GM19452 (cell line): ENCODE data around the gene AGA.
A peak's percentile ranks its signal among the peaks of the same experiment; 100 is the strongest.

ENCODE experiments used
- ATAC-seq: cut with Tn5 transposase; IDR thresholded peaks from one replicate; pipeline ENCODE4 v1.9.1; 2021; ENCODE audit not compliant: unreplicated experiment

Gene AGA

DNA sequence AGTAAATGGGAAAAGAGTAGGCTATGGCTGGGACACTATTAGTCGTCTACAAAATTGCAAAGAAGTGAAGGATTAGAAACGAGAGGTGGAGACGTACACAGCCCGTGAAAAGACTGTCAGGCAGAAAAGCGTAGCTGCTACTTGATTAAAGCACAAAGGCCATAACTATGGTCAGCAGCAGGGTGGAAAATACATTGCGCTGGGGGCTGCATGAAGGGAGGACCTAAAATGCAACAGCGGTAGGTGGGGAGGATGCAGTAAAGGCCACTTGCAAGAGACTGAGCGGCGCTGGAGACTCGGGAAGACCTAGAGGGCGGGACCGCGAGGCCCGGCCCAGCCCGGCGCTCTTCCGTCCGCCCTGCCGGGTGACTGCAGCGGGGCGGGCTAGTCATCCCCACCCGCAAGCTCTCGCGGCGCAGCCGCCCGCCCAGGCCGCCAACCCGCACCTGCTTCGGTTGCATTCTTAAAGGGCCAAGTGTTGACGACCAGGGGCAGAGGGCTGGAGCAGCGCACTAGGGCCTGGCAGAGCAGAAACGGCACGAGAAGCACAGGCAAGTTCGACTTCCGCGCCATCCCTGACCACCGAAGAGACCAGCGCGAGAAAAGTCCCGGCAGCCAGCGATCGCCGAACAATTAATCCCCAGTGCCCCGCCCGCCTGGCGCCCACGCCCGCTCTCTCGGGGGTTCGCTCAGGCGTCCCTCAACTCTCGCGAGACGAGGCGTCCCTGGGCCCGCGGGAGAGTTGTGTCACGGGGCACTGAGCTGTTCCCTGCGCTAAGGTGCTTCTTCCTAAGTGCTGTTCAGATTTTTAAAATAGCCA lies at the start of gene AGA:
Gene AGA, minus strand, starts transcription at position 635 of the 820 bp plus-strand sequence. Its CDS starts 62 bp downstream, at position 573.
- peak; percentile 92 for ATAC-seq

DNA sequence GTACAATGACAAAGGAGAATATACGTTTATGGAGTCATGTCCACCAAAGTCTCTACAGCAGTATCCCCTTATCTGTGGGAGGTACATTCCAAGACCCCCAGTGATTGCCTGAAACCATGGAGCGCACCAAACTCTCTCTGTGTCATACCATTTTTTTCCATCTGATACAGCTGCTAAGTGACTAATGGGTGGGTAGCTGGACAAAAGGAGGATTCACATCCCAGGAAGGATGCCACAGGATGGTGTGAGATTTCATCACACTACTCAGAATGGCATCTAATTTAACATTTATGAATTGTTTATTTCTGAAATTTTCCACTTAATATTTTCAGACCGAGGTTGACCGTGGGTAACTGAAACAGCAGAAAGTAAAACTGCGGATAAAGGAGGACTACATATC lies 49.8 kb upstream of the AGA start:
- no peak for ATAC-seq

DNA sequence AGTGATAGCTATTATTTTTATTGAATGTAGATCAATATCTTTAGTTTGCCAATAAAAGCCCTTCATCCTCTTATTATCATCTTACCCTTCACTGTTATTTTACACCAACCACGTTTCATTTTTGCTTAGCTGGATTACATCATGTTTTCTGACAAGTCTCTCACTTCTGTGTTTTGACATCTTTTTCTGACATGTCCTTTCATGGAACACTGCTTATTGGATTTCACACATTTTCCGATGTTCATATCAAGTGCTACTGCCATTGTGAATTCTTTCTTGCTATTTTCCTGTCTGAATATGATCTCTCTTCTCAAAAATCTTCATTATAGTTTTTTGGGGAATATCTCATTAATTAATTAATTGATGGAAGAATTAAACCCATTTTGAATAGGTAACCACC lies 48.5 kb upstream of the AGA start:
- no peak for ATAC-seq

DNA sequence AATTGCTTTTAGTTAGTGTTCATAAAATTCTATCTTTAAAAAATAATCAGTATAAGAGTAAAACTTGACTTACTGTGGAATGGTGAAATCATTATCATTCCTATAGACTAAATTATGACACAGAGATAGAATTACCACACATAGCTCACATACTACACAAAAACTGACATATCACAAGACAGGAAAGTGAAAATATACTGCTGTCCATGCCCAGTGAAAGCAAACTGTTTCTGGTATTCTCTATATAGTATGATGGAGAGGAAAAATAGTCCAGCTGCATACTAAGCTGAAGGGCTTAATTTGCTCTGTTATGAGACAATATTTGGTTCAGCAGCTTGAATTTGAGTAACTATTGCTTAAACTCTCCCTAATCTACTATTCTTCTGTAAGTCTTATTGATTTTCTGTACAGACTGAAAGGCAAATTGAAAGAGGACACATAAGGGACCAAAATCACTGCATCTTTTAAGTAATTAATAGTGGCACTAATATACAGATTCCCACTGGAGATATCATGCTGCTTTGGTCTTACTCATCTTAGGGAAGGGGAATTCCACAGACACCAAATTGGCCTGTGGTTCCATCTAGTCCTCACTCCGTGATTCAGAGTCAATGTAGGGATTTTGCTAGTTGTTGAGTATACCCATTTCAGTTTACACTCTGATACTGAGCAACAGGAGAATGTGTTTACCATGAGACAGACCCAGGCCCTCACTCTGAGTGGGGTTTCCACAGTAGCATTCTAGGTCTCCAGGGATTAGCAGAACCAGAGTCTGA lies 47.4 kb upstream of the AGA start:
- ATAC-seq: no peak

DNA sequence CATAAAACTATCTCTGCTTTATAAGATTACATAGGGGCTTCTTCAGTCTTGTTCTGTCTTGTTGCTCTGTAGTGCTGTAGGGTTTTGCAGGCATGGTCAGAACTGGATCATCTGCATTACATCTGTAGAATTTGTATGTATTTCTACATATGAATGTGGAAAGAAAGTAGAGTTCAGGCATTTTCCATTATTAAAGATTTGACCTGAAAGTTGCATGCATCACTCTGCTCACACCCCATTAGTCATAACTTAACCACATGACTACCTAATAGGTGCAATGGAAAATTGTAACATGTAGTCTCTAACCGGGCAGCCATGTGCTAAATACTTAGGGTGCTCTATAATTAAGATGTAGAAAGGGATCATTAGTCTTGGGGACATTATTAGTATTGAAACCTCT lies 45.7 kb upstream of the AGA start:
- no peak for ATAC-seq

DNA sequence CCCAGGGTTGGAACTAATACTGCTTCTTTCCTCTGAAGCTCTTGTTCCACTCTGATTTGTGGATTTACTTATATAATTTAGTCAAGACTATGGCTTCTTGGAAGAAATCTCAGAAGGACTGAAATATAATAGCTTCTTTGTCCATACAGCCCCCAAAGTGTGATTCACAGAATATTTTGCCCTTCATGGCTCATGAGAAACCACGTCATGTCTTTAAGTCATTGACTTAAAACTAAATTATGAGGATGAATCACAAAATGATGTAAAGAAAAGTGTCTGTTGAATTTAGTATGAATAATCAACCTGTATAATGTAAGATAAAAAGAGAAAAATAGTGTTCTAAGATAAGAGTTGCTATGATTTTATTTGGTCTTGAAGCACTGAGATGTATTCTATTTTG lies 43.3 kb upstream of the AGA start:
- ATAC-seq: no peak

DNA sequence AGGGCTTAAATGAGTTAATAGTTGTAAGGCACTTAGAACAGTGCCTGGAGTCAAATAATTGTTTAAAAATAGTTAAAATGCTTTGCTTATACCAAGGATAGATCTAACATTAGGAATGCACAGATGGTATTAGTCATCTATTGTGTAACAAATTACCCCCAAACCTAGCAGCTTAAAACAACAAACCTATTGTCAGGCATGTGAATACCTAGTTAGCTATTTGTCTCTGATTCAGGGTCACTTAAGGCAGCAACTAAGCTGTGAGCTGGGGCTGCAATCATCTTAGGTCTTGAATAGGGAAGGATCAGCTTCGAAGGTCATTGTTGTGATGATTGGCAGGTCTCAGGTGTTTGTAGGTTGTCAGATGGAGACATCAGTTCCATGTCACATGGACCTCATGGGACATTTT lies 42.4 kb upstream of the AGA start:
- ATAC-seq: no peak

DNA sequence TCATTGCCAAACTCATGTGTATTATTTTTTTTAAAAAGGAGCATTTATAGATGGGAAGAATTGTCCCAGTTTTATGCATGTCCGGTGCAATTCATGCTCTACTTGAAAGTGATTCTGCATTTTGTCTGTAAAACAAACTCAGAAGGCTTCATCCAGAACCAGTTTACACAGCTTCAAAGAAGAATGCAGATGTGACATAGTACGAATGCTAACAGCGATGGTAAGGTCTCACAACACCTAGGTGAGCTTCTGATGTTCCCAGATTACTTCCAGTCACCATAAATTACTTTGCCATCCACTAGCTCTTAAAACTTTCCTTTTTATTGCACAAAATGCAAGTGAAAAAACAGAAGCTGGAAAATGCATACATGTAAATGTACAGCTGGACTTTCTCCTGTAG lies 41.5 kb upstream of the AGA start:
- no peak for ATAC-seq

DNA sequence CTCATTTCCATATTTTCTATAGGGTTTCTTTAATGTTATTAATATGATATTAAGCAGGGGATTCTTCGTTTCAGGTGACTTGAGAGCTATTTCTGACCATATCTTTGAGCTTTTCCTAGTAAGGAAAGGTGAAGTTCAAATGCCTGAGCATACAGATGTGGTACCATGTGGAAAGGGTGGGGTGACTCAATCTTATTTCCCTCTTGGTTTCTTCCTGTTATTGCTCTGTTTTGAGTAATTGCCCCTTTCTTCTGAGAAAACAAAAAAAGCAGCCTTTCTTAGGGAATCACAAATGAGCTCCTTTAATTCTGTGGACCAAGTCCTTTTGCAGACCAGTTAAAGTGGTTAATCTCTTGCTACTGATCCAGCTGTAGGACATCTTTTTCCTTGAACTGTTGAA lies 41.0 kb upstream of the AGA start:
- no peak for ATAC-seq

DNA sequence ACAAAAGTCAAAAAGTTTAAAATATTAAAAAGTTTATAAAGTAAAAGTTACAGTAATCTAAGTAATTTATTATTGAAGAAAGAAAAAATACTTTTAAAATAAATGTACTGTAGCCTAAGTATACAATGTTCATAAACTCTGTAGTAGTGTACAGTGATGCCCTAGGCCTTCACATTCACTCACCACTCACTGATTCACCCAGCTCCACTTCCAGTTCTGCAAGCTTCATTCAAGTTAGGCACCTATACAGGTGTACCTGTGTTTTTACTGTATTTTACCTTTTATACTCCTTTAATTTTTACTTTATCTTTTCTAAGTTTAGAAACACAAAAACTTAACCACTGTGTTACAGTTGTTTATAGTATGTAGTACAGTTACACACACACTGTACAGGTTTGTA lies 40.1 kb upstream of the AGA start:
- no peak for ATAC-seq

DNA sequence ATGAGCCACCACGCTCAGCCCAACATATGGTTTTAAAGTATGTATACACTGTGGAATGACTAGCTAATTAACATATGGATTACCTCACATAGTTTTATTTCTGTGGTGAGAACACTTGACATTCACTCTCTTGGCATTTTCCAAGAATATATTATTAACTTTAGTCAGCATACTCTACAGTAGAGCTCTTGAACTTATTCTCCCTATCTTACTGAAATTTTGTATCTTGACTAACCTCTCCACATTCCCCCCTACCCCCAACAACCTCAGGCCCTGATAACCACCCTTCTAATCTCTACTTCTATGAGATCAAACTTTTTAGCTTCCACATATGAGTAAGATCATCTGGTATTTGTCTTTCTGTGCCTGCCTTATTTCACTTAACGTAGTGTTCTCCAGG lies 38.6 kb upstream of the AGA start:
- no peak for ATAC-seq

DNA sequence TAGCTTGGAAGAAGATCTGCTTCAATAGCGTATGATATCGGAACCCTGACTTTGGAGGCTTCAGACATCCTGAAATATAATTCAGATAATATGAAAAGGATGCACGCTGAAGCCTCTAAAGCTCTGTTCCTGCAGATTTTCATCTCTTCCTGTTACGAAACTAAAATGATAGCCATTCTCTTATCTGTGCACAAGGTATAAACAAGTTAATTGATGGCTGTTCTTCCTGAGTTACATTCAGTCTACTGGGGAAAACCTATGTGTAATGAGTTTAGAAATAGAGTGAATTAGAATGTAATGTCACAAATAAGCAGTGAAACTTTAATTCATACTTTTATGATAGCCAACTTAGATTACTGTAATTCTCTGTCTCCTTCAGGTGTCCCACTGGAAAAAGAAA lies 36.8 kb upstream of the AGA start:
- ATAC-seq: no peak

DNA sequence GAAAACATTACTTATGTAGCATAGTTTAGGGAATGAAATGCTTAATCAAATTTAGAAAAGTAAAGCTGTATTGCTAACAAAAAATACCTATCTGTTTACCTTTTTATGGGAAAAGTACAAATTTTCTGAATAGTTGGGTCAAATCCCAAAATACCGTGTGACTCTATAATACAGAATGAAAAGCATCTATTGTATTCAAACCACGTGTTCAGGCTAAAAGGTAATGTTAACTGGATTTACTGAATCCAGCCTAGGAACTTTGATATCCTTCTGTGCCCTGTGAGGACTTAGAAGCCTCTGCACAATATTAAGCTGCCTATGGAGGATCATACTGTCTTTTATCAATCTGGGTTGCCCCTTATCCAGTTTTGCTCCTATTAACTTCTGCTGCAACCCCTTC lies 36.3 kb upstream of the AGA start:
- ATAC-seq: no peak

DNA sequence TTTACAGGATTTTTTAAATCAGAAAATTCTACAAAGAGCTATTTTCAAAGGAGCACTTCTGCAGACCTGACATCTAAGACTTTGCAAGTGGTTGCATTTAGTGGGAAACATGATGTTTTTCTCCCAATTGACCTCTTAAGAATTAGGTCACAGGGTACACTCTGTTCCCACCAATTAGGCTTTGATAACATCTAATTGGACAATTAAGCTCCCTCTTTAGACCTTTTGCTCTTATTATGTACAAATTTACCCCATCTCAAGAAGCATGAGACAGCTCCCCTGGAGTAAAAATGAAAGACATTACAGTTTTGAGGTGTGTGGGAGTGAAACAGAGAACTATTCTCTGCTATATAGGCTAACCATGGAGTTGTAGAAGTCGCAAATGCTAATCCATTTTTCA lies 31.8 kb upstream of the AGA start:
- ATAC-seq: no peak

DNA sequence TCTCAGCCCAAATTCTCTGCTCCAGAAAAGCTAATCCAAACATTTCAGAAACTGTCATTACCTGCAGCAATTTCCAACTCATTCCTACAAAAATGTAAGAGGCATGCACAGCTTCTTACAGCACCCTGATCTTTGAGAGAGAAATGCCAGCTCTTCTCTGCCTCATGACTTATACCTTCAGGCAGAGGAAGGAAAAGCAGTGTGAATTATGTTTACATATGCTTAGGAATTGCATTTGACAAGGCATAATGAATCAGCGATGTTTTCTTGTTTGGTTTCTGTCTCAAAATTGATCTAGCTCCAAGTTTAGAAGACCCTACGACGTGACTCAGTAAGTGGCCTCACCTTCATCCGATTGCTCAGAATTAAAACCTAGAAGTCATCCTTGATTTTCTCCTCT lies 21.8 kb upstream of the AGA start:
- no peak for ATAC-seq

DNA sequence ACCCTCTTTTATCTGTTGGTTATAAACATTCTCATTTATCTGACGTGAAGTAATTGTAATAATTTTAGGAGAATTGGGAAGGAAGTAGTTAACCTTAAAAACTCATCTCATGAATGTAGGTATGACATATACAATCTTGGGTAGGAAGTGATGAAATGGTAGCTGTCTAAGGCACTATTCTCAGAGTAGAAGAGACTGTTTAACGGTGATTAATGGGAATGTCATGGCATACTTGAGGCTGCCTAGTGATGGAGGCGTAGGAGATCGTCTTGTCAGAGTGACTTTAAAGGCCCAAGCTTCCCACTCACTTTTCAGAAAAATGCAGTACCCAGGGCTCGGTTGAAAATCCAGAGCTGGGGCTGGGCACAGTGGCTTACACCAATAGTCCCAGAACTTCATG lies 19.4 kb upstream of the AGA start:
- ATAC-seq: no peak

DNA sequence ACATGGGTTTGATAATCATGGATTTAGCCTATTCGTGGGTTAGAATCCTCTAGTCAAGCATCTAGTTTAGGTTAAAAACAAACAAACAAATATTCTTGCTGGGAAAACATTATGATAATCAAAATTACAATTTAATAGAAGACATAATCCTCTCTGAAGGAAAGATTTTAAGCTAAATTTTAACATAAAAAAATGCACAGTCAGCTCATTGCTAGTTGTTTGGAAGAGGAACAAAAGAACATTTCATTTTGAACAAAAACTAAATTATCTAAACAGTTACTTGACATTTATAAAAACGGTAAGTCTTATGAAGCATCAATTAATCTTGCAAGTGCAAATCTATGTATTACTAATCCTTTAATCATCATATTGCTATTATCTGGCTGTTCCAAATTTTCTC lies 18.2 kb upstream of the AGA start:
- no peak for ATAC-seq

DNA sequence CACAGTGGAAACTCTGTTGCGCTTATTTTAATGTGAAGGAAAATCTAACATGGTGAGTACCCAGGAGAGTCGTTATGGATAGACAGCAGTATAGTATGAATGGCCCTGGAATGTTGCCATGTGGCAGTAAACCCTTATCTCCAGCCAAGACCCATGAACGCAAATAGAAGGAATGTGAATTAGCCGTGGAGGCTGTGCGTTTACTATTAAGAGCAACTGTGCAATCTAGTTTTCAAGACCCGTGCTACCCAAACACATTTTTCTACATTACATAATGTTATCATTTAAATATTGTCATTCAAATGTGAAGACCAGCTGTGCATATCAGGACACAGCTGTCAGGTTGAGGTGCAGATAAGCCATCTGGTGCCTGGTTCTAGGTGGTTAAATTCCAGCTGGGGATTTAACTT lies 13.3 kb upstream of the AGA start:
- ATAC-seq: no peak

DNA sequence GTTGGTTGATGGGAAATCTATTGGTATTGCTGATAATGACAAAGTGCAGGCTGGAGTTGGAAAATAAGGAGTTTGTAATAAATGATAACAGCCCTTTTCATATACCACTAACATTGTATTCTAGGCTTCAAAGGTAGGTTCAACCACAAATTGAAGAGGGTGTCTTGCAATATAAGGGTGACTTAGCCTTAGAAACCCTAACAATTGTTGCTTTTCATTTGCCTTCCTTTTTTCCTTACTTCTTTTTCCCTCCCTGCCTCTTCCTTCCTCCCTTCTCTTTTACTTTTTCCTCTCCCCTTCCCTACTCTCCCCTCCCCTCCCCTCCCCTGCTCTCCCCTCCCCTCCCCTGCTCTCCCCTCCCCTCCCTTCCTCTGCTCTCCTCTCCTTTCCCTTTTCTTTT lies 10.9 kb upstream of the AGA start:
- no peak for ATAC-seq

DNA sequence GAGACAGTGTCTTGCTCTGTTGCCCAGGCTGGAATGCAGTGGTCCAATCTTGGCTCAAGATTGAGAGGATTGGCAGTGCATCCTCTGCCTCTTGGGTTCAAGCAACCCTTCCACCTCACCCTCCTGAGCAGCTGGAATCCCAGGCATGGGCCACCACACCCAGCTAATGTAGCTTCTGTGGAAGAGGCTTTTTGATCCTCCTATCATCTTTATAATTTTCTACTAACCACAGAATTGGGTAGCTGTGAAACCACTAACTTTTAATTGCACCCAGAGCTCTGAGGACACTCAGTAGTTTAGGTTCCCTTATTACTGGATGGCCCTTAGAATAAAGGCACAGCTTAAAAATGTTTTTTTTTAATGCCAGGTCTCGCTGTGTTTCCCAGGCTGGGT lies 8.9 kb upstream of the AGA start:
- ATAC-seq: no peak

DNA sequence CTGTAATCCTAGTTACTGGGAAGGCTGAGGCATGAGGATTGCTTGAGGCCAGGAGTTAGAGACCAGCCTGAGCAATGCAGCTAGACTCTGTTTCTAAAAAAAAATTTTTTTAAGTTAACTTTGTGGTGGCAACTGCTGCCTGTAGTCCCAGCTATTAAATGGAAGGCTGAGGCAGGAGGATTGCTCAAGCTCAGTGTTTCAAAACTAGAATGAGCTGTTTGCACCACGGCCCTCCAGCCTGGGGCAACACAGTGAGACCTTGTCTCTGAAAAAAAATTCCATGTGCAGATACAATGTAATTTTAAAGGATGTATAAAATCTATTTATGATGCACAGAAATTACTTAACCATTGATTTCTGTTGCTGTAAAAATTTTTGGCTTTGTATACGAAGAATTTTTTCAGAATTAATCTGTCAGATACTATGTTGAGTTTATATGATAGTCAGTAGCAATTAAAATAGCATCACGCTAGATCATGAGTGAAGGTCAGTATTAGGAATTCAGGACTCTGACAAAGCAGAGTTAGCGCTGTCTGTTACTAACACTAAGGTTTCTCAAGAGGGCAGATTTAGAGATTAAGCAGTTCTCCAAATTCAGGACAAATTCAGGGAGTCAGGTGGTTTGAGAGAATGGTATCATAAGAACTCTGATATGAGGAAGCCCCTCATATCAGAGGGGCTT lies 8.3 kb upstream of the AGA start:
- ATAC-seq: no peak

DNA sequence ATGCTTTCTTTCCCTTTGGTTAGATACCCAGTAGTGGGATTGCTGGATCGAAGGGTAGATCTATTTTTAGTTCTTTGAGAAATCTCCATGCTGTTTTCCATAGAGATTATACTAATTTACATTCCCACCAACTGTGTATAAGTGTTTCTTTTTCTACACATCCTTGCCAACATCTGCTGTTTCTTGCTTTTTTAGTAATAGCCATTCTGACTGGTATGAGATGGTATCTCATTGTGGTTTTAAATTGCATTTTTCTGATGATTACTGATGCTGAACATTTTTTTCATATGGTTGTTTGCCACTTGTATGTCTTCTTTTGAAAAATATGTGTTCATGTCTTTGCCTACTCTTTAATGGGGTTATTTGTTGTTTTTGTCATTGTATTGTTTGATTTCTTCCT lies 6.6 kb upstream of the AGA start:
- no peak for ATAC-seq
